ENCODE results near the gene BOLA1. TPM values are rescaled to one million over a fixed set of nuclear protein-coding genes. Genes with fewer than 3 reads are reported as not detected.
A peak's percentile ranks its signal among the peaks of the same experiment; 100 is the strongest.

The BOLA1 gene
- total and polyA plus RNA-seq, 2 of the 13 experiments (the other 11 are each of a cell fraction or from before 2014, with no cell fraction given), result 3.2 to 4.2 TPM

DNA sequence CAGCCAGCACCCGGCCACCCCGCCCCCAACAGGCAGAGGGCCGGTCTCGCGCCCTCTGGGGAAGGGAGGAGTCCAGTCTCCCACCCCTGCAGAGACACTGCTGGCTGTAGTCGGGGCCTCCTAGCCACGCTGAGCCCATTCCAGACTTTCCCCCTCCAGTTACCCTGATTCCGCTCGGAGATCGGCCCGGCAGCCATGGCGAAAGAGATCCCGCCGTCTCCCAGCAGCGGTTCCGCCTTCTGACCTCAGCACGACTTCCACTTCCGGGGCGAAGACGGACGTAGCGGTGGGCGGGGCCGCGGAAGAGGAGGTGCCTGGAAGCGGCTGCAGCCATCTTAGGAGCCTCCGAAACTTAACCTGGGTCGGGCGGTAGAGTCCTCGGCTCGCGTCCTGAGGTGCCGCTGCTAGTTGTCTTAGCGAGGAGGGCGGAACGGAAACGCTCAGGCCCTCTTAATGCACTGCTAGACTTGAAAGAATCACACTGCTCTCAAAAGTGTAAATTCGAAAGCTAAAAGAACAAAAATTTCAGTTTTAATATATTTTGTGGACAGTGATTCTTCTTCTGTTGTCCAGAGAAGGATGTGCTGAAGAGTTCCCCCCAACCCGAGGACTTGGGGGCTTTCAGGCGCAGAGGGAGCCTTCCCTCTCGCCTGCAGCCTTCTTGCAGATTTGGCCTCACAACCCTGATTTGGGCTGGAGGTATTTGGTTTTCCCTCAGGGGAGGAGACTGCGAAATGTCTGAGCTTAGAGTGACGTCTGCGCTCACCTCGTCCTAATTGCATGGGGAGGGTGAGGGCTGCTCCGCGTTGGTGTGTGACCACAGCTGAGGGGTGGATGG lies 28.4 kb downstream of the BOLA1 start, which contains the start of gene SF3B4 (continued):
- TF ChIP-seq ZNF263 (CRISPR knock-in tag; IDR thresholded peaks at IDR 0.05), result 0 out of 2 replicates have a peak, but pooled peaks have one; percentile 12
- no peak for TF ChIP-seq ZMYM3 (CRISPR knock-in tag; IDR thresholded peaks at IDR 0.05)
- no peak for TF ChIP-seq SMARCC2 (IDR thresholded peaks at IDR 0.05)
- TF ChIP-seq GABPB1 (CRISPR knock-in tag; IDR thresholded peaks at IDR 0.05), result peak; percentile 99
- peak; percentile 65 for TF ChIP-seq ASH2L (IDR thresholded peaks at IDR 0.05; ENCODE audit: insufficient read length, low read depth, low read length)
- TF ChIP-seq CAMTA2 (CRISPR knock-in tag; IDR thresholded peaks at IDR 0.05; ENCODE audit: borderline replicate concordance), result no peak
- no peak for TF ChIP-seq MTA1 (CRISPR knock-in tag; IDR thresholded peaks at IDR 0.05; ENCODE audit: borderline replicate concordance)
- TF ChIP-seq MTF1 (CRISPR knock-in tag; IDR thresholded peaks at IDR 0.05), result no peak
- no peak for TF ChIP-seq NFE2 (CRISPR knock-in tag; IDR thresholded peaks at IDR 0.05)
- TF ChIP-seq CC2D1A (CRISPR knock-in tag; IDR thresholded peaks at IDR 0.05), result no peak
- TF ChIP-seq ZNF607 (CRISPR knock-in tag; IDR thresholded peaks at IDR 0.05; ENCODE audit: borderline replicate concordance), result peak; percentile 62
- TF ChIP-seq ZNF776 (CRISPR knock-in tag; IDR thresholded peaks at IDR 0.05), result 0 out of 2 replicates have a peak, but pooled peaks have one; percentile 33
- no peak for TF ChIP-seq TCF7L2 (IDR thresholded peaks at IDR 0.05; ENCODE audit: low read depth, low read length)
- peak; percentile 88 for TF ChIP-seq KDM5A (IDR thresholded peaks at IDR 0.05; ENCODE audit: borderline replicate concordance, low read length)
- TF ChIP-seq XBP1 (CRISPR knock-in tag; IDR thresholded peaks at IDR 0.05), result no peak
- no peak for TF ChIP-seq ZNF17 (CRISPR knock-in tag; IDR thresholded peaks at IDR 0.05)
- TF ChIP-seq, protein P1, sequence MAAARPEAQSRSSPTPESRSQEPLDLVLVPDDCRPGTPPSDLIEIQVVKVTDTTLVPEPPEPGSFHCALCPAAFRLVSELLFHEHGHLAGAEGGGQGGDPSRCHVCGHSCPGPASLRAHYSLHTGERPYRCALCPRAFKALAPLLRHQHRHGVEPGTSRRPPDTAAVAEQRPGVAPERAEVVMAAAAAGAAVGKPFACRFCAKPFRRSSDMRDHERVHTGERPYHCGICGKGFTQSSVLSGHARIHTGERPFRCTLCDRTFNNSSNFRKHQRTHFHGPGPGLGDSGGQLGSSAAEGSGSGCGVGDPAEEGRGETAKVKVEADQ (CRISPR knock-in tag; IDR thresholded peaks at IDR 0.05; ENCODE audit: borderline replicate concordance), result peak; percentile 64
- TF ChIP-seq, protein P2, sequence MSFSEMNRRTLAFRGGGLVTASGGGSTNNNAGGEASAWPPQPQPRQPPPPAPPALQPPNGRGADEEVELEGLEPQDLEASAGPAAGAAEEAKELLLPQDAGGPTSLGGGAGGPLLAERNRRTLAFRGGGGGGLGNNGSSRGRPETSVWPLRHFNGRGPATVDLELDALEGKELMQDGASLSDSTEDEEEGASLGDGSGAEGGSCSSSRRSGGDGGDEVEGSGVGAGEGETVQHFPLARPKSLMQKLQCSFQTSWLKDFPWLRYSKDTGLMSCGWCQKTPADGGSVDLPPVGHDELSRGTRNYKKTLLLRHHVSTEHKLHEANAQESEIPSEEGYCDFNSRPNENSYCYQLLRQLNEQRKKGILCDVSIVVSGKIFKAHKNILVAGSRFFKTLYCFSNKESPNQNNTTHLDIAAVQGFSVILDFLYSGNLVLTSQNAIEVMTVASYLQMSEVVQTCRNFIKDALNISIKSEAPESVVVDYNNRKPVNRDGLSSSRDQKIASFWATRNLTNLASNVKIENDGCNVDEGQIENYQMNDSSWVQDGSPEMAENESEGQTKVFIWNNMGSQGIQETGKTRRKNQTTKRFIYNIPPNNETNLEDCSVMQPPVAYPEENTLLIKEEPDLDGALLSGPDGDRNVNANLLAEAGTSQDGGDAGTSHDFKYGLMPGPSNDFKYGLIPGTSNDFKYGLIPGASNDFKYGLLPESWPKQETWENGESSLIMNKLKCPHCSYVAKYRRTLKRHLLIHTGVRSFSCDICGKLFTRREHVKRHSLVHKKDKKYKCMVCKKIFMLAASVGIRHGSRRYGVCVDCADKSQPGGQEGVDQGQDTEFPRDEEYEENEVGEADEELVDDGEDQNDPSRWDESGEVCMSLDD (CRISPR knock-in tag; IDR thresholded peaks at IDR 0.05; ENCODE audit: borderline replicate concordance), result no peak
- TF ChIP-seq ZNF564 (CRISPR knock-in tag; IDR thresholded peaks at IDR 0.05), result no peak
- peak; percentile 95; the same call in 1 of the 2 replicates for TF ChIP-seq MIER3 (CRISPR knock-in tag; IDR thresholded peaks at IDR 0.05; ENCODE audit: borderline replicate concordance)
- no peak; the same call in 1 of the 2 replicates for TF ChIP-seq KLF15 (CRISPR knock-in tag; IDR thresholded peaks at IDR 0.05; ENCODE audit: borderline replicate concordance)
- TF ChIP-seq AGO1 (IDR thresholded peaks at IDR 0.05; ENCODE audit: low read depth, low read length, poor library complexity, severe bottlenecking), result peak; percentile 73
- TF ChIP-seq, protein P3, sequence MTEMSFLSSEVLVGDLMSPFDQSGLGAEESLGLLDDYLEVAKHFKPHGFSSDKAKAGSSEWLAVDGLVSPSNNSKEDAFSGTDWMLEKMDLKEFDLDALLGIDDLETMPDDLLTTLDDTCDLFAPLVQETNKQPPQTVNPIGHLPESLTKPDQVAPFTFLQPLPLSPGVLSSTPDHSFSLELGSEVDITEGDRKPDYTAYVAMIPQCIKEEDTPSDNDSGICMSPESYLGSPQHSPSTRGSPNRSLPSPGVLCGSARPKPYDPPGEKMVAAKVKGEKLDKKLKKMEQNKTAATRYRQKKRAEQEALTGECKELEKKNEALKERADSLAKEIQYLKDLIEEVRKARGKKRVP (CRISPR knock-in tag; IDR thresholded peaks at IDR 0.05), result peak in 1 of 2 experiments; percentile 62; a peak in 2 of 4 replicates
- no peak for TF ChIP-seq MBD4 (IDR thresholded peaks at IDR 0.05; ENCODE audit: borderline replicate concordance, low read length)
- TF ChIP-seq ZMYM2 (CRISPR knock-in tag; IDR thresholded peaks at IDR 0.05), result no peak
- no peak for TF ChIP-seq ZNF460 (CRISPR knock-in tag; IDR thresholded peaks at IDR 0.05; ENCODE audit: borderline replicate concordance)

Data from HepG2 (cell line).